Activated CD4-positive, alpha-beta T cell treated with anti-CD3 and anti-CD28 coated beads, Interleukin-2, amount 50 U/mL, for 16 hours (primary cell): ENCODE measurements around the gene RSPH4A.
"Not testable (repeated sequence)": the region's sequence is repeated elsewhere in the genome, so short reads cannot be mapped to it uniquely, and the experiment has no call there.

Source experiments
- DNase-seq: peaks from one replicate; pipeline ENCODE4 v3.0.0-alpha.2; 2020

Gene RSPH4A

DNA sequence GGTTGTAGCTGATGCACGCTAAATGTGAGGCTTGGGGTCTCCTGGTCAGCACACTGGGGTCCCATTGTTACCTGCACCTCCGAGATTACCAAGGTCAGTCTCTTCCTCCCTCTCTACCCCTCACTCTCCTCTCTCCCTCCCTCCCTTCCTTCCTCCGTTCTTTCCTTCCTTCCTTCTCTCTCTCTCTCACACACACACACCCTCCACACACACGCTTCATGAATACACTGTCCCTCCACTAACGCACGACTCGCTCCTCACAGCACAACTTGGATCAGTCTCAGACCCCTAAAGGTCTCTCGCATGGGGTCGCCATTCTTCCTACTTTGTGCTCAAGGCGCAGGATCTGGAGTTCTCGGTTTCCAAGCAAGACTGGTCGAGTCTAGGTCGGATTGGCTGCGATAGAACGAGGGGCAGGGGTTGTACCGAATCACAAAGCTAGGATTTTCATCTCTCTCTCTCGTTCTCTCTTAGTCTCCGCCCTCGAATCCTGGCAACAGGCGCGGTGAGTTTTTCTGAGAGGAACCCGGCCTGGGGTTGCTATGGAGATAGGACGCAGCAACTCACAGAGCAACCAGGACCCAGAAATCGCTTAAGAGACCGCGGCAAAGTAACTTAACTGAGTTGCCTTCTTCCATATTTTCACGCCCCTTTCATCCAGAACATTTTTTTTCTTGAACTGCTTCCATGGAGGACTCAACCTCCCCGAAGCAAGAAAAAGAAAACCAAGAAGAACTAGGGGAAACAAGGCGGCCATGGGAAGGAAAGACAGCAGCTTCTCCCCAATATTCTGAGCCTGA, at the start of gene RSPH4A:
Gene RSPH4A (plus strand): TSS at position 543 of the 800 bp plus-strand sequence. CDS start 145 bp downstream, at position 688.
- peak; percentile 86 for DNase-seq

DNA sequence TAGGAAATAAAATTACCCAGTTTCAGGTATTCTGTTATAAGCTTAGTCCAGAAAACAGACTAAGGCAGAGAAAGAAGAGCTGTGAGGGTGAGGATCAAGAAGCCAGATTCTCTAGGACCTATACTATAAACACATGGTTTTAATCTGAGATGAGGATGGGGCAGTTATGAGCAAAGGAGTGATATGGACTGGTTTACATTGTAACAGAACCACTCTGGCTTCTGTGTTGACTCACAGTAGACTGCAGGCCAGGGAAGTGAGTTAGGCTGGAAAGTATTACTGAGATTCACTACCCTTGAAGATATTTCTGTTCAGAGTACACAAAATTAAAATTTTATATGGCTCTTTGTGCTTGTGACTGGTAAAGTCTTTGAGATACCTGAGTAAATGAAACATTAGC, 48.2 kb upstream of the RSPH4A start:
- DNase-seq = no peak

DNA sequence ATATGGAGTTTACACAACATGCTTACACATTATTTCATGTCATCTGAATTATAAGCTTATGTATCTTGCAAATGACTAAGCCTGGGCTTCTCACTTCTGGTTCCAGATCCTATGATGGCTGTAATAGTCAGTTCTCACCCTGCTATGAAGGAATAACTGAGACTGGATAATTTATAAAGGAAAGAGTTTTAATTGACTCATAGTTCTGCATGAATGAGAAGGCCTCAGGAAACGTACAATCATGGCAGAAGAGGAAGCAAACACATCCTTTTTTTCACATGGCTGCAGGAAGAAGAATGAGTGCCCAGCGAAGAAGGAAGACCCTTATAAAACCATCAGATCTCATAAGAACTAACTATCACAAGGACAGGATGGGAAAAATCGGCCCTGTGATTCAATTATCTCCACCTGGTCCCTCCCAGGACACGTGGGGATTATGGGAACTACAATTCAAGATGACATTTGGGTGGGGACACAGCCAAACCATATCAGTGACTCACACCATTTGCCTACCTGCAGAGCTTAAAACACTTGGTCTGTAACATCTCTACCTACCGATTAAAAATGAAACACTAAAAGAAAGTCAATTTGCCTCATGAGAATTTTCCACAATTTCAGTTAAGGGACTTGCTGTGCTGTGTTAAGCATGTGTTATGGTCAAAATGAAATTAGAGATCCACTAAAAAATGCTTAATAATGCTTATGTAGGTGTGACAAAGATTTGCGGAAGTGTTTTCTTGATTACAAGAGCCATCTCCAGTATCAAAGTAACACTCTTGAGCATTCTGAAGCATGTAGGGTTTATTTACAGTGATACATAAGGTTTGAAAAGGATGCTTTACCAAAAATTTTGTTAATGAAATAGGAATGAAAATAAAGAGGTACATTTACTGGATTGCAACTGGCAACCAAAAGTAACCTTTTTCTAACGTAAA, 47.2 kb upstream of the RSPH4A start:
- DNase-seq = no peak

DNA sequence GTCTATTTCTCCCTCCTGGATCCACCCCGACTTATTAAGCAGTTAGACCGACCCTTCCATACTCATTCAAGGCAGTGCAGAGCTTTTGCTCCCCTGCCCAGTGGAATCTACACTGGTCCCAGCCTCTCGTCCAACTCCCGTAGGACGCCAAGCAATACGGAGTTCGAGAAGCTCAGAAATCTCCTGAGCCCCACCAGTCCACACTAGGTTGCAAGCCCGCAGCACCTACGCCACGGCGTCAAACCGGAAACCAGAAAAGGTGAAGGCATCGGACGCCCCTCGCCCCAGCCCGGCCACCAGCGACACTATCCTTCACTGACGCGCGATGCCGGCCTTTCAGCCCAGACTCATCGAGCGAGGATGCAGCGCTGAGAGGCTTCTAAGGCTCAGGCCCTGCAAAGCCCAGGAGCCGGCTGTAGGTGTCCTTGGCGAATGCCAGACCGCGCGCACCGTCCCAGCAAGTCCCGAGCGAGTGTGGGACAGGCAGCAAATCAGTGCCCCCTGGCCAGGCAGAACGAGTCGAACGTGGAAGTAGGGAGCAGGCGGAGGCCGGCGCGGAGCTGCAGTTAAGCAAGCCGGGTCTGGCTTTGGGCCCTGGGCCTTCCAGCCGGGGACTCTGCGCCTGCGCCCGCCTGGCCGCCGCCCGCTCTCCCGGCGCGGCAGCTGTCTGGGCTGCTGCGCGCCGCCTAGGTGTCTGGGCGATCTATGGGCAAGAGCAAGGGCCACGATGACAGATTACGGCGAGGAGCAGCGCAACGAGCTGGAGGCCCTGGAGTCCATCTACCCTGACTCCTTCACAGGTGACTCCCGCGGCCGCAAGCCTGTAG, 45.2 kb upstream of the RSPH4A start, which contains the start of gene RWDD1:
Gene RWDD1 (plus strand): TSS at position 649 of the 827 bp plus-strand sequence. CDS start 79 bp downstream, at position 728.
- peak; percentile 99 for DNase-seq

DNA sequence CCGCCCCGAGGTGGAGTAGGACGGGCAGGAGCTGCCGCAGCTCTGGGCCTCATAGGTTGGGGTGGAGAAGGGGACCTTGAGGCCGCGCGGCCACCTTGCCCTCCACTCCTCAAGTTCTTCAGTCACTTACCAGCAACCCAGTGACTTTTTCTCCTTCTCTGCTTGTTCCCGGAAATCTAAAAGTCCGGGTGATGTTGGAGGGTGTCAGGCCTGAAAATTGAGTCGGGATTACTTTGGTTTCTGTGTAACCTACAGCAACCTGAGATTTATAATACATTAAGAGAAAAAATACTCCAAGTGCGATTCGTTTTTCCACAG, 44.6 kb upstream of the RSPH4A start:
- DNase-seq = no peak

DNA sequence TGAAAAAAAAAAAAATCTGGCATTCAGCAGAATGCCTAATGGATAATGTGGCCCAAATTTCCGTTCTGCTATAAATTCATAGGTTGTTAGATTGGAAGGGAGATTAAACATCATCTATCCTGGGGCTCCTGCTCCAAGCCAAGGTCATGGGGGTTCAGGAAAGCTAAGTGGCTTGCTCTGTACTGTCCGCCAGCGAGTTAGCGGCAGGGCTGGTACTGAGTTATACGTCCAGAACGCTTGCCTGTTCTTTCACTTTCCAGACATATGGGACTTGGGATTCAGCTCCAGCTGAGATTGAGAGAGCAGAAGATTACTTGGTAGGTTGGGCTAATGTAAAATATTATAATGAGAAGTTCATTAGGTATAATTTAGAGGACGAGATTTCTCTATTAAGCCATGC, 44.1 kb upstream of the RSPH4A start:
- peak; percentile 23 for DNase-seq

DNA sequence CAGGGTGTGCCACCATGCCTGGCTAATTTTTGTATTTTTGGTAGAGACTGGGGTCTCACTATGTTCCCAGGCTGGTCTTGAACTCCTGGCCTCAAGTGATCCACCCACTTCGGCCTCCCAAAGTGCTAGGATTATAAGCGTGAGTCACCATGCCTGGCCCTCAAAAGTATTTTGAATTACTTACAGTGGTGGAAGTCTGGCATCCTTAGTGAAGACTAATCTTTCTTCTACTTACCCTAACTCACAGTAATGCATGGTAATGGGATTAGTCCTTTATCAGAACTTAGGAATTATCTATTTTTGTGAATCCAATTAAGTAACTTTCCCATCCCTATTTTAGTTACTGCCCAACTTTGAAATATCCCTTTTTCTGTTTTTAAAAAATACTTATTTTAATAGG, 41.1 kb upstream of the RSPH4A start:
- DNase-seq = no peak

DNA sequence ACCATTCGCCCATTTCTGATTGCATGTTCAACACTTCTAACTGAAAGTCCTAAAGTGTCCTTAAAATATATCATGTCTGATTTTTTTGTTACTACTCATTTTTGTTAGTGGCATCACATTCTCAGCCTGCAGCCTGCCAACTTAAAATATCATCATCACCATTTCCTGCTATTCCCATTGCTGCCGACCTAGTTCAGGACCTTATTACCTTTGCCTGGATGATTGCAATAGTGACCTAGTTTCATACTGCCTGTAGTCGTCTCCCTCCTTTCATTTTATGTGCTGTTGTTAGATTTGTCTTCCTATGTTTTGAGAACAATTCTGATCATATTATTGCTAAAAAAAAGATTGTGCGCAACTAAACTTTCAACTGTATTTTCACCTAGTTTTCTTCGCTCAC, 38.8 kb upstream of the RSPH4A start:
- DNase-seq = no peak

DNA sequence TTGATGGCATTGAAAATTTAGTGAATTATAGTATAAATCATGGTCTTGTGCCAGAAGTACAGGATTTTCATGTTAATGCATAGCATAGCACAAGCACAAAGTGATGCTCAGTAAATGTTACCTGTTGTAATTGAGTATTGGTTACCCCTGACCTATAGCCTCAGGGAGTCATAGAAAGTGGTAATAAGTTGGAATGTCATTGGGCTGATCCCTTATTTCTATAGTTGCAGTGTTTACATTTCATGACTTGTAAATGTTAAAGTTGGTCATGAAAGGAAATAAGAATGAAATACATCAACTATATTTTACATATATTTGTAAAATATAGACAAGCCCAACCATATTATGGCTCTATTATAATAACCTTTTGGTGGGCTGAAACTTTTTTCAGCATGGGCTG, 37.9 kb upstream of the RSPH4A start:
- no peak for DNase-seq

DNA sequence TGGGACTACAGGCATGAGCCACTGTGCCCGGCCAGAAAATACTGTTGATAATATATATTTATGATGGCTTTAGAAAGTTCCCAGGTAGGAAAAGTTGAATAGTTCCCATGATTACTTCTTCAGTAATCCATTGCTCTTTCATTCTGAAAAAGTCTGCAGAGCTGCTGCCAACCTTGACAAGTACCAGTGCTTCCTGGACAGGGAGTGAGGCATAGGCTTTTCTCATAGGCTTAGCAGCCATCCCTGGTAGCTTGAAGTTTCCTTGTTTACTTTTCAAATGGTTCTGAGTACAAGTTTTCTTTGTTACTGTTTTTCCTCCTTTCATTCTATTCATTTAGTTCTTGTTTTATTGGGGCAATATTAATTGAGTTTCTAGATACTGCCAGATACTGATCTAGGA, 37.1 kb upstream of the RSPH4A start:
- DNase-seq = no peak

DNA sequence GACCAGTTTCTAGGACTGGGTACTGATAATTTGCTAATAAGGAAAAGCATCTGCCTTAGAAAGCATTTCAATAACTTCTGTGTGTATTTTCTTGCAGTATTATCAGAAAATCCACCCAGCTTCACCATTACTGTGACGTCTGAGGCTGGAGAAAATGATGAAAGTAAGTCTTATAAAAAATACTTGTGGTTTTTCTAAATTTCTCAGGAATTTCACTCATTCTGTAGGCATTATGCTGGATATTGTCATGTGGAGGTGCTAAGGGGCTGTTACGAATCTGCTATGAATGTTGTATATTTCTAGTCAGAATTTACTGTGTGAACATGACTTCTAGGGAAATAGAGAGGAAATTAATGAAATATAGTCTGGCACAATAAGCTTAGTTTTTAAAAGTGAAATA, 36.1 kb upstream of the RSPH4A start:
- no peak for DNase-seq

DNA sequence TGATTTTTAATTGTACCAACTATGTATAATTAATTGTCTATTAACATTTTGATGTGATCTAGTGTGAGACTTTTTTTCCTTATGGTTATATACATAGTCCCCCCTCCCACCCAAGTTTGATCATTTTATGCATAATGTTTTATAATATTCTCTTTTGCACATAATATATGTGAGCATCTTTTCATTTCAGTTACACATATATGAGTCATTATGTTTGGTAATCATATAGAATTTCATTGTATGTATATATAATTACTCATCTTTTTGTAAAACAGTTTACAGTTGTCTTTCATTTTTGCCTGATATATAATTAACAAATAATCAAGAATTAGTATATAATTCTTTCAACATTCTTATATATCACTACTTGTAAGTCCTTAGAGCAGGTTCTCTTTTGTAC, 30.0 kb upstream of the RSPH4A start:
- no peak for DNase-seq

DNA sequence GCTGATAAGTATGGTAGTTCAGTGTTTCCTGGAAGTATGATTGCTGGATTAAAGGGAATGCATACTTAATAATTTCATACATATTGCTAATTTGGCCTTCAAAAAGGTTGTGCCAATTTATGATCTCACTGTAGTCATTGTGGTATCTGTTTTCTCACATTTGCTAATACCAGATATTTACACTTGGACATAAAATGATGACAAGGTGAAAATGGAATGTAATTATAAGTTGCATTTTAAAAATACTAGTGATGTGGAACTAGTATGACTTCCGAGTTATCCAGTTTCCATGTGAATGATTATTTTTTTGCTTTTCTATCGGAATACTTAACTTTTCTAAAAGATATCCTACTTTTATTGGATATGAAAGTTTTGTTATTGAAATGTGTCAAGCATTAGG, 29.5 kb upstream of the RSPH4A start:
- DNase-seq = no peak

DNA sequence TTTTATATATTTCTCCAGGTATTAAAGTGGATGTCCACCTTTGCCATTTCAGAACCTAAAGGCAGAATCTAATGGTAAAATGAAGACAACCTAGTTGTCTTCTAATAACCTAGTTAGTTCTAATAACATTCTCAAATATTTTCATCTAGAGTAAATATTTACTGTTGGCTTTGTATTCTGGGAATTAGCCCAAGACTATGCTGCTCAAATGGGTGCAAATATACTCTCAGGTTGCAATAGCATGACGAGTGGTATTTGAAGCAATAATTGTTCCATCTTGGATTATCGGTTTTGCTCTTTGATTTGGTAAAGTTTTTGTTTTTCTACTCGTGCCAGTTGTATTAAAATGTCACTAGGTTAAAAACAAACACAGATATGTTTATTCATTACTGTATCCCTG, 21.0 kb upstream of the RSPH4A start:
- DNase-seq = no peak

DNA sequence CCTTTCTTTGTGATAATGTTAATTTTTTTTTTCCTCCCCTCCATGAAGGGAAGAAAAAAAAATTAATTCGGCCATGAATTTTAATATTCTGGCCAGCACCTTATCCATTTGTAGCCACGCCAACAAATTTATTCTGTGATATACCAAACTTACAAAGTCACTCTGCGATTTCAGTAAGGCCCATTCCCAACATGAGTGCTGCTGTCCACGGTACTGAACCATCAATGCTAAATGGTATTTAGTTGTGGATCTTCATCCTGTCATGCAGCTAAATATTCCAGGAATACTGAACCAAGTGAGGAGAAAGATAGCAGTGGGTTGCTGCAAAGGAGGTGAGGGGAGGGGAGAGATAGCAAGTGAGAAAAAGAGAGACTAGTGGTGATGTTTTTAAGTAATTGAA, 19.5 kb upstream of the RSPH4A start:
- no peak for DNase-seq

DNA sequence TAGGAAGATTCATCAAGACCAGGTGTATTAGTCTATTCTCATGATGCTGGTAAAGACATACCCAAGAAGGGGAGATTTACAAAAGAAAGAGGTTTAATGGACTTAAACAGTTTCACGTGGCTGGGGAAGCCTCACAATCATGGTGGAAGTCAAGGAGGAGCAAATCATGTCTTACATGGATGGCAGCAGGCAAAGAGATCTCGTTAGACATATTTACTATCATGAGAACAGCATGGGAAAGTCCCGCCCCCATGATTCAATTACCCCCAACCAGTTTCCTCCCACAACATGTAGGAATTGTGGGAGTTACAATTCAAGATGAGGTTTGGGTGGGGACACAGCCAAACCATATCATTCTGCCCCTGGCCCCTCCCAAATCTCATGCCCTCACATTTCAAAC, 12.4 kb upstream of the RSPH4A start:
- not testable (repeated sequence) for DNase-seq

DNA sequence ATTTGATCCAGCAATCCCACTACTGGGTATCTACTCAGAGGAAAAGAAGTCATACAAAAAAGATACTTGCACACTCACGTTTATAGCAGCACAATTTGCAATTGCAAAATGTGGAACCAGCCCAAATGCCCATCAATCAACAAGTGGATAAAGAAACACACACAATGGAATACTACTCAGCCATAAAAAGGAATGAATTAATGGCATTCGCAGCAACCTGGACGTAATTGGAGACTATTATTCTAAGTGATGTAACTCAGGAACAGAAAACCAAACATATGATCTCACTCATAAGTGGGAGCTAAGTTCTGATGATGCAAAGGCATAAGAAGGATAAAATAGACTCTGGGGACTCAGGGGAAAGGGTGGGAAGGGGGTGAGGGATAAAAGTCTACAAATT, 11.4 kb upstream of the RSPH4A start:
- DNase-seq = not testable (repeated sequence)

DNA sequence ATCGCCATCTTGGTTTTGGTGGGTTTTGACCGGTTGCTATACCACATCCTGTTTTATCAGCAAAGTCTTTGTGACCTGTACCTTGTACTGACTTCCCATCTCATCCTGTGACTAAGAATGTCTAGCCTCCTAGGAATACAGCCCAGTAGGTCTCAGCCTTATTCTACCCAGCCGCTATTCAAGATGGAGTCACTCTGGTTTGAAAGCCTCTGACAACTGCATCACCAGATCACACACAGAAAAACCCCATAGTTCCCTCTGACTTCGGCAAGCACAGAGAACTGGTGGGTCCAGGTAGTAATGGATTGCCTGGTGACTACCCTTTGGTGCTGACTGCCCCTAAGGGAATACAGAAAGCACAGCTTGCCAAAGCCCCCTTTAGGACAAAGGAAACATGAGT, 10.3 kb upstream of the RSPH4A start:
- no peak for DNase-seq

DNA sequence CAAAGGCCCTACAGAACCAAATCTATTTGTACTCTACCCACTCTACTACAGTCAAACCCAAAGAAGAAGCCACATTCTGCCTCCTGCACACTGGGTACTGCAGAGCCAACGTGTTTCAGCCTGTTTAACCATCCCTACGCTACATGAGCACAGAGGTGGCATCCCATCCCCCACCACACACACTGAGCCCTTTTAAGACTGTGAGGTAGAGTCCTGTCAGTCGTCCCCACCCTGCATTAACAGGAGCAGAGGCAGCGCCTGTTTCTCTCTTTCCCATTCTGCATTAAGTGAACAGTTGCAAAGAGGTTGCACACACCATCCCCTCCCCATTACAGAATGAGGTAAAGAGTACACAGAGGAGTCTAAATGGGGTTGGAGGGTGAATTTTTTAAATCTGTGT, 5.2 kb upstream of the RSPH4A start:
- DNase-seq = no peak

DNA sequence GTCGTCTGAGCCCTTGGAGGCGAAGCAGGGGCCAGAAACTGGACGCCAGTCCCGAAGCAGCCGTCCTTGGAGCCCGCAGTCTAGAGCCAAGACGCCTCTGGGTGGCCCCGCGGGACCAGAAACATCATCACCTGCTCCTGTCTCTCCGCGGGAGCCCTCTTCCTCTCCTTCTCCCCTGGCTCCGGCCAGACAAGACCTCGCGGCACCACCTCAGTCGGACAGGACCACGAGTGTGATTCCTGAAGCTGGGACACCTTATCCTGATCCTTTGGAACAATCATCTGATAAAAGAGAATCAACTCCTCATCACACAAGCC, 416 bp downstream of the RSPH4A start:
- no peak for DNase-seq

DNA sequence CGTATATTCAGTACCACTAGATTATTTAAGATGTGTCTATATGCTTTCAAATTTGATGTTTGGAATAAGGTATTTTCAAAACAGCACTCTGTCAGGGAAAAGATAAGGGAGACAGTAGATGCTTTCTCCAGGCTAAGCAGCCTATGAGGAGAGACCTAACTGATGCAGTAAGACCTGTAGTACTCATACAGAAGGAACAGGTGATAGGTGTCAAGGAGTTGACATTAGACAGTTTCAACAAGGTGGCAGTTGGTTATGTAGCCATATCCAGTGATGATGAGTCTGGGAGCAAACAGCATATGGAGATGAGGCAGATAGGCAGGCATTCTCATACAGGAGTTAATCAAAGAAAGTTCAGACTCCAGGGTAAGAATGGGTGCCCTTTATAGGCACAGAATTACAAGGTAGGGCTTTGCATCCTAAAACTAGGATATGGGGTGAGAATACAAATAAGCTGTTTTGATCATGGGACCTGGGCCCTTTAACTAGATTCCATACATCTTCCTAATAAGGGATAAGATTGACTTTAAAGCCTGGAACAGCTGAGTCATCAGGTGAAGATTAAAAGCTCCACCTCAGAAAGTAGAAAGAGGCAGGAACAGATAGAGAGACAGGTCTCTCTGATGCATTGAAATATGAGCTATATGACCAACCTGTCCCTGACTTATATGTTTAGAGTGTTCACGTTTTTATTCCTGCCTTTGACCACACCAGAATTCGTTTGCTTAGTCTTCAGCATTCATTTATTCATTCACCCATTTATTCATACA, 7.9 kb downstream of the RSPH4A start:
- no peak for DNase-seq

DNA sequence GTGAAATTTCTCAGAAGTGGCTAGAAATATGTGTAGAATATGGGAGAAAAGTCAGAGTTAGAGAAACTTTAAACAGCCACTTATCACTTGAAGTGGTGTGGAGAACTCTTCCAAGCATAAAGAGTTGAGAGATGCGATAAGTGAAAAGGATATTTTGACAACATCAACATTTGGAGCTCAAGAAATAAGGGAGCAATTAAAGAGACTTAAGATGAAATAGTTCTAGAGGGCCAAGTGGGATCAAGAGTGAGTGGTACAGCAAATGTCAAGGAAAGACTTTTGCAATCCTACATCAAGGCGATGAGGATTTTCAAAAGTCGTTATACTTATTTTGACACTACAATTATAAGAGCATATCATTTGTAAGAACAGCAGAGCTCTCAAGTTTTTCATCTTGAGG, 9.6 kb downstream of the RSPH4A start:
- no peak for DNase-seq

DNA sequence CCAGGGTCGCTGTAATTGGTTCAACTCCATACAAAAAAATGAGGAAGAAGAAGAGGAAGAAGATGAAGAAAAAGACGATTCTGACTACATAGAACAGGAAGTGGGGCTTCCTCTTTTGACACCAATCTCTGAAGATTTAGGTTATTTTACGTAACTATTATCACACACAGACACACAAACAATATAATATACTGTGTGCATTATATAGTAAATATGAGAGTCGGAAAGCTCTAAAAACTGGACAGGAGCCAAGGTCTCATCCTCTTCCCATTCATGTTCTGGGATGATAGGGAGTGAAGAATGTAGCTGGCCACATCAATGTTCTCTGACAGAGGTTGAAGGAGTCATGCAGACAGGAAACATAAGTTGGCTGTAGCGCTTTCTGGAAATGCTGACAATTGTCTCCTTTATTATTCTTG, 13.3 kb downstream of the RSPH4A start:
- DNase-seq = no peak
